Inflammatory macrophage treated with lipopolysaccharide for 1 hour (primary cell): Measurements from ENCODE around the gene RAVER1.

Source experiments
- DNase-seq, 2 donors: peaks; one replicate each; pipeline ENCODE4 v3.0.0-alpha.2; 2020 to 2022

Gene RAVER1

GRCh38 chr19:10266706-10267105 is 66.6 kb downstream of the RAVER1 start:
- no peak for DNase-seq
